Lower lobe of right lung (tissue), 2 donors: ENCODE data around the gene BEST3. TPM values are rescaled to one million over a fixed set of nuclear protein-coding genes. Genes with fewer than 3 reads are reported as not detected.
"Not testable (repeated sequence)": the region's sequence is repeated elsewhere in the genome, so short reads cannot be mapped to it uniquely, and the experiment has no call there.

ENCODE experiments used
- ATAC-seq, 2 donors: fragments of 200-7000 bp; cut with Tn5 transposase; one replicate each; pipeline ENCODE4 v1.9.1; 2020 to 2022; ENCODE audit warnings: mild to moderate bottlenecking in 2 of 2, moderate library complexity in 2 of 2
- DNase-seq: peaks from one replicate; pipeline ENCODE4 v3.0.0-alpha.2; 2020
- H3K27ac ChIP-seq: fragments of 200-600 bp; one replicate; pipeline ENCODE4 v1.8.0; 2022
- H3K27me3 ChIP-seq: fragments of 200-600 bp; one replicate; pipeline ENCODE4 v1.8.0; 2022; ENCODE audit warnings: low read depth
- H3K36me3 ChIP-seq: fragments of 200-600 bp; one replicate; pipeline ENCODE4 v1.8.0; 2022; ENCODE audit warnings: mild to moderate bottlenecking
- H3K4me1 ChIP-seq: fragments of 200-600 bp; one replicate; pipeline ENCODE4 v1.8.0; 2022
- H3K4me3 ChIP-seq: fragments of 200-600 bp; one replicate; pipeline ENCODE4 v1.8.0; 2022; ENCODE audit warnings: mild to moderate bottlenecking
- H3K9me3 ChIP-seq: fragments of 200-600 bp; one replicate; pipeline ENCODE4 v1.8.0; 2022
- intact Hi-C: fragments of 100-400 bp; cut with DNase I; formaldehyde crosslinking; loops from one replicate; pipeline ENCODE4 v1.11.0; 2022
- total RNA-seq: library from RNA; stranded (reverse); fragmentation: NEBNext Ultra II Directional; extraction: Animal tissue kit (Norgen Biotek cat#: 25700); gene quantifications from one replicate; pipeline ENCODE4 v1.2.1, GENCODE V29; 2021
- TF ChIP-seq, protein P1 (sequence below): fragments of 200-600 bp; IDR thresholded peaks from one replicate; pipeline ENCODE4 v1.8.0; 2022; ENCODE audit warnings: antibody characterized with exemption, mild to moderate bottlenecking
- donor health status: DM: no; HTN: yes; CAD: no; lungs with severe emphysema.

BEST3 gene
- total RNA-seq, 1 donor from 2014 or later: not detected

DNA sequence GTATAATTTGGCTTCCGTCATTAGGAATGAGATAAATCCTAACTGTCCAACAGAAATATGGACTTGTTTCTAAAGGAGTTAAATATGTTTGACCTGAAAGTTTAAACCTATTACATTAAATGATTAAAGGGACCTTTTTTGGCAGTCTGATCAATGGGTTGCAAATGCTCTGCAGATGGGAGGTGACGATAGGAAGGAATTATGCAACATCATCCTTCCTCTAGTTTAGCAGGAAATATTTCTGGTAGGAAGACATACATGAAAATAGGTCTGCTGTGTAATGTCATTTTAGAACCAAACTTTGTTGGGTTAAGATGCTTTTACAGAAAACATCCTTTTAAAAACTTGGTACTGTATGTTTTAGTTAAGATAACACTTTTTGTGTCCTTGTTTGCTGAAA is 91.0 kb downstream of the BEST3 start:
- Histone ChIP-seq H3K4me1 (no peaks in the 10 kb centered on the region), H3K4me3 (no peak overlapping the region), H3K9me3 (no peaks in the 10 kb centered on the region), H3K27me3 (no peaks in the 10 kb centered on the region), H3K27ac (no peak overlapping the region), H3K36me3 (peaks cover 5% of the 10 kb centered on the region)
- TF ChIP-seq, protein P1, sequence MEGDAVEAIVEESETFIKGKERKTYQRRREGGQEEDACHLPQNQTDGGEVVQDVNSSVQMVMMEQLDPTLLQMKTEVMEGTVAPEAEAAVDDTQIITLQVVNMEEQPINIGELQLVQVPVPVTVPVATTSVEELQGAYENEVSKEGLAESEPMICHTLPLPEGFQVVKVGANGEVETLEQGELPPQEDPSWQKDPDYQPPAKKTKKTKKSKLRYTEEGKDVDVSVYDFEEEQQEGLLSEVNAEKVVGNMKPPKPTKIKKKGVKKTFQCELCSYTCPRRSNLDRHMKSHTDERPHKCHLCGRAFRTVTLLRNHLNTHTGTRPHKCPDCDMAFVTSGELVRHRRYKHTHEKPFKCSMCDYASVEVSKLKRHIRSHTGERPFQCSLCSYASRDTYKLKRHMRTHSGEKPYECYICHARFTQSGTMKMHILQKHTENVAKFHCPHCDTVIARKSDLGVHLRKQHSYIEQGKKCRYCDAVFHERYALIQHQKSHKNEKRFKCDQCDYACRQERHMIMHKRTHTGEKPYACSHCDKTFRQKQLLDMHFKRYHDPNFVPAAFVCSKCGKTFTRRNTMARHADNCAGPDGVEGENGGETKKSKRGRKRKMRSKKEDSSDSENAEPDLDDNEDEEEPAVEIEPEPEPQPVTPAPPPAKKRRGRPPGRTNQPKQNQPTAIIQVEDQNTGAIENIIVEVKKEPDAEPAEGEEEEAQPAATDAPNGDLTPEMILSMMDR: no peak
- intact Hi-C loops: no loop called here
- no peak for DNase-seq
- no peak for ATAC-seq

DNA sequence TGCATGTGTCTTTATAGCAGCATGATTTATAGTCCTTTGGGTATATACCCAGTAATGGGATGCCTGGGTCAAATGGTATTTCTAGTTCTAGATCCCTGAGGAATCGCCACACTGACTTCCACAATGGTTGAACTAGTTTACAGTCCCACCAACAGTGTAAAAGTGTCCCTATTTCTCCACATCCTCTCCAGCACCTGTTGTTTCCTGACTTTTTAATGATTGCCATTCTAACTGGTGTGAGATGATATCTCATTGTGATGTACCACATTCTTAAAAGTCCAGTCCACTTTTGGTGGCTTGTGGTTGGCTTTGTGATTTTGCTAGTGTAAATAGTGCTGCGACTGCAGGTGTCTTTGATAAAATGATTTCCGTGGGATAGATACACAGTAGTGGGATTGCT is 94.8 kb downstream of the BEST3 start:
- not testable (repeated sequence) for H3K27me3 ChIP-seq, H3K27ac ChIP-seq, ATAC-seq

More for the DNA sequence above, 94.8 kb downstream of the BEST3 start:
- H3K9me3 ChIP-seq, H3K4me1 ChIP-seq, intact Hi-C loops, DNase-seq, H3K4me3 ChIP-seq: not testable (repeated sequence)
- H3K36me3 ChIP-seq: peaks cover 43% of the 10 kb centered on the region

Other genes starting within 250 kb of the BEST3 start
- gene FRS2, start 228.9 kb downstream of the BEST3 start, total RNA-seq: 29.7 TPM
- gene CCT2, start 113.8 kb downstream of the BEST3 start, total RNA-seq: 81.4 TPM
- not detected for gene LRRC10, start 88.4 kb downstream of the BEST3 start, total RNA-seq
- gene RAB3IP, start 39.6 kb upstream of the BEST3 start, total RNA-seq: 28.2 TPM
- gene MYRFL, start 125.9 kb upstream of the BEST3 start, total RNA-seq: not detected